ENCODE measurements around the gene ALOX5AP.

GRCh38 chr13:30808600-30808999, 73.3 kb downstream of the ALOX5AP start:
- TF ChIP-seq CTCF (IDR thresholded peaks at IDR 0.05; ENCODE audit: insufficient read depth, low read length) = no peak
- no peak for TF ChIP-seq POLR2AphosphoS5 (IDR thresholded peaks at IDR 0.05; ENCODE audit: low read depth)
- no peak for TF ChIP-seq REST (IDR thresholded peaks at IDR 0.05; ENCODE audit: insufficient replicate concordance, low read depth)
- no peak for TF ChIP-seq GABPA (IDR thresholded peaks at IDR 0.05; ENCODE audit: low read depth)
- no peak for TF ChIP-seq SPI1 (IDR thresholded peaks at IDR 0.05; ENCODE audit: borderline replicate concordance, low read depth)
